Medulla oblongata (tissue), 1 donor: ENCODE measurements around the gene FOXJ3.

Experiments
- DNase-seq: peaks from one replicate; pipeline ENCODE4 v3.0.0-alpha.2; 2015; ENCODE audit errors: extremely low spot score

FOXJ3 gene

GRCh38 chr1:42335050-42335808 lies at the start of gene FOXJ3:
Gene FOXJ3 (minus strand): TSS chr1:42335235. CDS start chr1:42311093, 24,142 bp downstream.
- DNase-seq: peak; percentile 89

- DNase-seq: no peak
Observed at GRCh38 chr1:42381280-42381673, 46.2 kb upstream of the FOXJ3 start.

GRCh38 chr1:42380586-42381279 lies 45.7 kb upstream of the FOXJ3 start, which contains the start of gene RIMKLA:
Gene RIMKLA (plus strand): TSS chr1:42380792. CDS start chr1:42380935, 143 bp downstream.
- DNase-seq: peak; percentile 68

GRCh38 chr1:42379794-42380585 lies 45.0 kb upstream of the FOXJ3 start:
- peak; percentile 10 for DNase-seq

GRCh38 chr1:42372796-42373195 lies 37.8 kb upstream of the FOXJ3 start:
- no peak for DNase-seq

GRCh38 chr1:42370876-42371549 lies 36.0 kb upstream of the FOXJ3 start:
- no peak for DNase-seq

- no peak for DNase-seq
Observed at GRCh38 chr1:42369471-42369870, 34.4 kb upstream of the FOXJ3 start.

- no peak for DNase-seq
Observed at GRCh38 chr1:42368096-42368795, 33.2 kb upstream of the FOXJ3 start.

- DNase-seq: no peak
Observed at GRCh38 chr1:42365118-42365517, 30.1 kb upstream of the FOXJ3 start.

GRCh38 chr1:42364542-42364941 lies 29.5 kb upstream of the FOXJ3 start:
- no peak for DNase-seq

GRCh38 chr1:42364089-42364488 lies 29.1 kb upstream of the FOXJ3 start:
- DNase-seq: no peak

GRCh38 chr1:42359466-42359865 lies 24.4 kb upstream of the FOXJ3 start:
- no peak for DNase-seq

GRCh38 chr1:42358791-42359190 lies 23.8 kb upstream of the FOXJ3 start:
- DNase-seq: no peak

GRCh38 chr1:42350086-42350485 lies 15.1 kb upstream of the FOXJ3 start:
- no peak for DNase-seq

GRCh38 chr1:42348498-42348897 lies 13.5 kb upstream of the FOXJ3 start:
- DNase-seq: no peak

- DNase-seq: no peak
Observed at GRCh38 chr1:42343049-42343448, 8.0 kb upstream of the FOXJ3 start.

GRCh38 chr1:42340901-42341300 lies 5.9 kb upstream of the FOXJ3 start:
- peak; percentile 18 for DNase-seq

GRCh38 chr1:42340093-42340492 lies 5.1 kb upstream of the FOXJ3 start:
- no peak for DNase-seq

- no peak for DNase-seq
Observed at GRCh38 chr1:42336978-42337377, 1.9 kb upstream of the FOXJ3 start.

- peak; percentile 19 for DNase-seq
Observed at GRCh38 chr1:42335809-42336518, 929 bp upstream of the FOXJ3 start.
